ENCODE results near the gene ODC1.

DNA sequence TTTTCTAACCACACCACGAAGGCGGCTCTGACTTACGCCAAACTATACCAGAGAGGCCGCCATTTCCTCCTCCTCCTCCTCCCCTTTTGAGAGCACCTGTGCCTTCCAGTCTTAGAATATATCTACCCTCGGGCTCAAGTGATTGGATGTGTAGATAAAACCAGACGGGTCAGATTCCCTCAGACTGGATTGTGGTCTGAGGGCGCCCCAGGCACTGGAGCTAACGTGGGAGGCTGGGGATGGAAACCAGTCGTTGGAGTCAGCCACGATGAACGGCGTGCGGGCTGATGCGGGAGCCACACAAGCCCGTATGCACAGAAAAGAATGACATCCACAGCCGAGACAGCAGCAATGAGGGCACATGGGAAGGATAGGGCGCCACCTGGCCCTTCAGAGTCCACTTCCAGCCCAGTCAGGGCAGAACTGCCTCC, 12.3 kb upstream of the ODC1 start:
- TF ChIP-seq, protein P1, sequence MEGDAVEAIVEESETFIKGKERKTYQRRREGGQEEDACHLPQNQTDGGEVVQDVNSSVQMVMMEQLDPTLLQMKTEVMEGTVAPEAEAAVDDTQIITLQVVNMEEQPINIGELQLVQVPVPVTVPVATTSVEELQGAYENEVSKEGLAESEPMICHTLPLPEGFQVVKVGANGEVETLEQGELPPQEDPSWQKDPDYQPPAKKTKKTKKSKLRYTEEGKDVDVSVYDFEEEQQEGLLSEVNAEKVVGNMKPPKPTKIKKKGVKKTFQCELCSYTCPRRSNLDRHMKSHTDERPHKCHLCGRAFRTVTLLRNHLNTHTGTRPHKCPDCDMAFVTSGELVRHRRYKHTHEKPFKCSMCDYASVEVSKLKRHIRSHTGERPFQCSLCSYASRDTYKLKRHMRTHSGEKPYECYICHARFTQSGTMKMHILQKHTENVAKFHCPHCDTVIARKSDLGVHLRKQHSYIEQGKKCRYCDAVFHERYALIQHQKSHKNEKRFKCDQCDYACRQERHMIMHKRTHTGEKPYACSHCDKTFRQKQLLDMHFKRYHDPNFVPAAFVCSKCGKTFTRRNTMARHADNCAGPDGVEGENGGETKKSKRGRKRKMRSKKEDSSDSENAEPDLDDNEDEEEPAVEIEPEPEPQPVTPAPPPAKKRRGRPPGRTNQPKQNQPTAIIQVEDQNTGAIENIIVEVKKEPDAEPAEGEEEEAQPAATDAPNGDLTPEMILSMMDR (tag by site-specific recombination; IDR thresholded peaks at IDR 0.05): no peak
- no peak for TF ChIP-seq KLF1 (tag by site-specific recombination; IDR thresholded peaks at IDR 0.05)
- TF ChIP-seq, protein P2, sequence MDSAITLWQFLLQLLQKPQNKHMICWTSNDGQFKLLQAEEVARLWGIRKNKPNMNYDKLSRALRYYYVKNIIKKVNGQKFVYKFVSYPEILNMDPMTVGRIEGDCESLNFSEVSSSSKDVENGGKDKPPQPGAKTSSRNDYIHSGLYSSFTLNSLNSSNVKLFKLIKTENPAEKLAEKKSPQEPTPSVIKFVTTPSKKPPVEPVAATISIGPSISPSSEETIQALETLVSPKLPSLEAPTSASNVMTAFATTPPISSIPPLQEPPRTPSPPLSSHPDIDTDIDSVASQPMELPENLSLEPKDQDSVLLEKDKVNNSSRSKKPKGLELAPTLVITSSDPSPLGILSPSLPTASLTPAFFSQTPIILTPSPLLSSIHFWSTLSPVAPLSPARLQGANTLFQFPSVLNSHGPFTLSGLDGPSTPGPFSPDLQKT (IDR thresholded peaks at IDR 0.05; ENCODE audit: borderline replicate concordance, low read depth, low read length): no peak
- no peak for TF ChIP-seq ZNF768 (tag by site-specific recombination; IDR thresholded peaks at IDR 0.05)
- no peak for TF ChIP-seq SP2 (tag by site-specific recombination; IDR thresholded peaks at IDR 0.05)
- TF ChIP-seq ZNF624 (tag by site-specific recombination; IDR thresholded peaks at IDR 0.05): no peak
- TF ChIP-seq ZFP41 (tag by site-specific recombination; IDR thresholded peaks at IDR 0.05; ENCODE audit: borderline replicate concordance): no peak
- TF ChIP-seq ZNF416 (tag by site-specific recombination; IDR thresholded peaks at IDR 0.05): no peak
- no peak for TF ChIP-seq YY1 (tag by site-specific recombination; IDR thresholded peaks at IDR 0.05)
